NCI-H510A treated with DMSO at 0.1 percent for 48 hours (cell line): Measurements from ENCODE around the gene DDX11.
A peak's percentile ranks its signal among the peaks of the same experiment; 100 is the strongest.
"Not testable (repeated sequence)": the region's sequence is repeated elsewhere in the genome, so short reads cannot be mapped to it uniquely, and the experiment has no call there.

Experiments used
- DNase-seq: peaks from one replicate; lab custom pipeline; 2025; lab: John Stamatoyannopoulos, UW

DDX11 gene

GRCh38 chr12:31067656-31068055 is 6.0 kb upstream of the DDX11 start:
- not testable (repeated sequence) for DNase-seq

GRCh38 chr12:31070971-31071740 is 2.5 kb upstream of the DDX11 start:
- DNase-seq, result not testable (repeated sequence)

GRCh38 chr12:31072962-31073361 is 698 bp upstream of the DDX11 start:
- DNase-seq, result not testable (repeated sequence)

GRCh38 chr12:31074333-31074874 is 744 bp downstream of the DDX11 start:
- DNase-seq, result not testable (repeated sequence)

GRCh38 chr12:31076150-31076549 is 2.5 kb downstream of the DDX11 start:
- not testable (repeated sequence) for DNase-seq

GRCh38 chr12:31077095-31077494 is 3.4 kb downstream of the DDX11 start:
- DNase-seq, result not testable (repeated sequence)

GRCh38 chr12:31077998-31078397 is 4.3 kb downstream of the DDX11 start:
- not testable (repeated sequence) for DNase-seq

- DNase-seq, result not testable (repeated sequence)
Measured at GRCh38 chr12:31079421-31079820, 5.8 kb downstream of the DDX11 start.

GRCh38 chr12:31080221-31080620 is 6.6 kb downstream of the DDX11 start:
- DNase-seq, result peak; percentile 17

GRCh38 chr12:31081274-31081673 is 7.6 kb downstream of the DDX11 start:
- not testable (repeated sequence) for DNase-seq

GRCh38 chr12:31084241-31084640 is 10.6 kb downstream of the DDX11 start:
- DNase-seq, result not testable (repeated sequence)

GRCh38 chr12:31086032-31086431 is 12.4 kb downstream of the DDX11 start:
- DNase-seq, result not testable (repeated sequence)

GRCh38 chr12:31087486-31087885 is 13.8 kb downstream of the DDX11 start:
- DNase-seq, result not testable (repeated sequence)

GRCh38 chr12:31087956-31088355 is 14.3 kb downstream of the DDX11 start:
- not testable (repeated sequence) for DNase-seq

GRCh38 chr12:31089072-31089471 is 15.4 kb downstream of the DDX11 start:
- DNase-seq, result no peak

- not testable (repeated sequence) for DNase-seq
Measured at GRCh38 chr12:31091629-31092028, 18.0 kb downstream of the DDX11 start.

GRCh38 chr12:31092718-31093117 is 19.1 kb downstream of the DDX11 start:
- DNase-seq, result not testable (repeated sequence)

GRCh38 chr12:31095080-31095860 is 21.6 kb downstream of the DDX11 start:
- DNase-seq, result not testable (repeated sequence)

GRCh38 chr12:31096251-31097065 is 22.8 kb downstream of the DDX11 start:
- DNase-seq, result not testable (repeated sequence)

GRCh38 chr12:31097819-31098218 is 24.2 kb downstream of the DDX11 start:
- DNase-seq, result not testable (repeated sequence)

- not testable (repeated sequence) for DNase-seq
Measured at GRCh38 chr12:31098363-31098762, 24.7 kb downstream of the DDX11 start.

- not testable (repeated sequence) for DNase-seq
Measured at GRCh38 chr12:31098771-31099170, 25.1 kb downstream of the DDX11 start.
